H9 (cell line): Measurements from ENCODE around the gene TMEM95. TPM values are rescaled to one million over a fixed set of nuclear protein-coding genes. Genes with fewer than 3 reads are reported as not detected.
"Not testable (repeated sequence)": the region's sequence is repeated elsewhere in the genome, so short reads cannot be mapped to it uniquely, and the experiment has no call there.

Experiments used
- DNase-seq: peaks from one replicate; pipeline ENCODE4 v3.0.0-alpha.2; 2017
- H2AFZ ChIP-seq: one replicate; pipeline ENCODE4 v1.6.1; 2013; ENCODE audit warnings: mild to moderate bottlenecking, low read length, control low read depth, moderate library complexity
- H2AK5ac ChIP-seq: 2 replicates; pipeline ENCODE4 v1.6.1; 2013; ENCODE audit warnings: low read length, control low read depth, mixed read lengths; ENCODE audit not compliant: insufficient read length
- H2BK120ac ChIP-seq: one replicate; pipeline ENCODE4 v1.6.1; 2013; ENCODE audit warnings: low read depth, mild to moderate bottlenecking, low read length, control low read depth, inconsistent platforms; ENCODE audit not compliant: poor library complexity, severe bottlenecking
- H2BK12ac ChIP-seq: 2 replicates; pipeline ENCODE4 v1.6.1; 2013; ENCODE audit warnings: low read length, control low read depth, mixed read lengths, low read depth; ENCODE audit not compliant: insufficient read length
- H2BK15ac ChIP-seq: 2 replicates; pipeline ENCODE4 v1.6.1; 2013; ENCODE audit warnings: low read depth, low read length, control low read depth
- H2BK20ac ChIP-seq: one replicate; pipeline ENCODE4 v1.6.1; 2013; ENCODE audit warnings: low read depth, mild to moderate bottlenecking, low read length, control low read depth, inconsistent platforms; ENCODE audit not compliant: poor library complexity, severe bottlenecking
- H2BK5ac ChIP-seq: 2 replicates; pipeline ENCODE4 v1.6.1; 2013; ENCODE audit warnings: low read length, control low read depth, mixed read lengths; ENCODE audit not compliant: insufficient read length
- H3K14ac ChIP-seq: 2 replicates; pipeline ENCODE4 v1.6.1; 2013; ENCODE audit warnings: low read length, control low read depth; ENCODE audit not compliant: insufficient read depth
- H3K18ac ChIP-seq: 2 replicates; pipeline ENCODE4 v1.6.1; 2013; ENCODE audit warnings: low read depth, mild to moderate bottlenecking, mixed read lengths, low read length, control low read depth; ENCODE audit not compliant: insufficient read length
- H3K23ac ChIP-seq: 2 replicates; pipeline ENCODE4 v1.6.1; 2013; ENCODE audit warnings: low read length, control low read depth, mixed read lengths, low read depth; ENCODE audit not compliant: insufficient read length
- H3K23me2 ChIP-seq: 2 replicates; pipeline ENCODE4 v1.6.1; 2013; ENCODE audit warnings: low read depth, mild to moderate bottlenecking, mixed read lengths, low read length, control low read depth; ENCODE audit not compliant: insufficient read length, poor library complexity, severe bottlenecking
- H3K27ac ChIP-seq: 2 replicates; pipeline ENCODE4 v1.5.1; 2013; ENCODE audit warnings: low read length, control low read depth, mixed read lengths, low read depth; ENCODE audit not compliant: insufficient read length
- H3K27me3 ChIP-seq: 2 replicates; pipeline ENCODE4 v1.6.1; 2013; ENCODE audit warnings: low read length, control low read depth, inconsistent platforms; ENCODE audit not compliant: insufficient read depth
- H3K4ac ChIP-seq: 2 replicates; pipeline ENCODE4 v1.6.1; 2013; ENCODE audit warnings: low read depth, mild to moderate bottlenecking, control low read depth, inconsistent platforms, low read length, moderate library complexity
- H3K4me1 ChIP-seq: 2 replicates; pipeline ENCODE4 v1.6.1; 2013; ENCODE audit warnings: low read length, control low read depth, inconsistent platforms; ENCODE audit not compliant: insufficient read depth
- H3K4me2 ChIP-seq: 2 replicates; pipeline ENCODE4 v1.6.1; 2013; ENCODE audit warnings: low read length, control low read depth, mixed read lengths; ENCODE audit not compliant: insufficient read length, insufficient read depth
- H3K56ac ChIP-seq: 2 replicates; pipeline ENCODE4 v1.6.1; 2013; ENCODE audit warnings: low read depth, mild to moderate bottlenecking, mixed read lengths, low read length, control low read depth; ENCODE audit not compliant: insufficient read length
- H3K79me1 ChIP-seq: 2 replicates; pipeline ENCODE4 v1.6.1; 2013; ENCODE audit warnings: low read depth, mild to moderate bottlenecking, moderate library complexity, low read length, control low read depth, inconsistent platforms; ENCODE audit not compliant: insufficient read depth, poor library complexity, severe bottlenecking
- H3K79me2 ChIP-seq: 2 replicates; pipeline ENCODE4 v1.6.1; 2013; ENCODE audit warnings: low read length, control low read depth, inconsistent platforms; ENCODE audit not compliant: insufficient read depth
- H3K9ac ChIP-seq: 2 replicates; pipeline ENCODE4 v1.6.1; 2013; ENCODE audit warnings: low read length, control low read depth, mixed read lengths; ENCODE audit not compliant: insufficient read length; ENCODE audit errors: extremely low read depth
- H3K9me3 ChIP-seq: one replicate; pipeline ENCODE4 v1.6.1; 2013; ENCODE audit warnings: low read depth, low read length, inconsistent platforms; ENCODE audit not compliant: control insufficient read depth
- H3T11ph ChIP-seq: one replicate; pipeline ENCODE4 v1.6.1; 2013; ENCODE audit warnings: mild to moderate bottlenecking, low read length, control low read depth, inconsistent platforms
- H4K20me1 ChIP-seq: one replicate; pipeline ENCODE4 v1.6.1; 2013; ENCODE audit not compliant: control insufficient read depth, insufficient read length, insufficient read depth
- H4K5ac ChIP-seq: 2 replicates; pipeline ENCODE4 v1.6.1; 2013; ENCODE audit warnings: low read depth, mild to moderate bottlenecking, mixed read lengths, low read length, control low read depth; ENCODE audit not compliant: insufficient read length
- H4K8ac ChIP-seq: replicated peaks from 2 replicates; pipeline ENCODE4 v1.6.1; 2013; ENCODE audit warnings: low read length, control low read depth, mixed read lengths, low read depth; ENCODE audit not compliant: insufficient read length
- H4K91ac ChIP-seq: 2 replicates; pipeline ENCODE4 v1.6.1; 2013; ENCODE audit warnings: low read depth, mild to moderate bottlenecking, moderate library complexity, mixed read lengths, low read length, control low read depth; ENCODE audit not compliant: insufficient read length
- H3K27ac Mint-ChIP-seq, 3 experiments: 2 replicates in 2 of 3; 3 replicates in 1 of 3; pipeline ENCODE4 v1.8.0; 2020 to 2021; ENCODE audit warnings: mixed read lengths in 3 of 3, mild to moderate bottlenecking in 1 of 3, moderate library complexity in 1 of 3
- H3K27me3 Mint-ChIP-seq: 2 replicates; pipeline ENCODE4 v1.8.0; 2021; ENCODE audit warnings: low read depth, mild to moderate bottlenecking, moderate library complexity, mixed read lengths
- H3K36me3 Mint-ChIP-seq, 3 experiments: 2 replicates in 2 of 3; 3 replicates in 1 of 3; pipeline ENCODE4 v1.8.0; 2020 to 2021; ENCODE audit warnings: low read depth in 3 of 3, mixed read lengths in 3 of 3; ENCODE audit not compliant: insufficient read depth in 1 of 3
- H3K4me1 Mint-ChIP-seq, 2 experiments: 2 replicates each; pipeline ENCODE4 v1.8.0; 2020; ENCODE audit warnings: mixed read lengths in 2 of 2
- H3K4me3 Mint-ChIP-seq, 2 experiments: 2 replicates in 1 of 2; 3 replicates in 1 of 2; pipeline ENCODE4 v1.8.0; 2020 to 2021; ENCODE audit warnings: mild to moderate bottlenecking in 2 of 2, mixed read lengths in 2 of 2, moderate library complexity in 1 of 2
- H3K9me3 Mint-ChIP-seq, 2 experiments: 2 replicates in 1 of 2; 3 replicates in 1 of 2; pipeline ENCODE4 v1.8.0; 2020; ENCODE audit warnings: mild to moderate bottlenecking in 2 of 2, mixed read lengths in 2 of 2, moderate library complexity in 1 of 2
- CTCF ChIP-seq: fragments of 200-600 bp; sonication (generic); conservative IDR thresholded peaks from 3 replicates; pipeline ENCODE4 v1.8.0; 2021; ENCODE audit warnings: antibody characterized with exemption, mild to moderate bottlenecking
- WGBS: extraction: QIAGEN DNeasy Blood & Tissue Kit; methylation state at CpG from one replicate; pipeline ENCODE4 v1.1.7; 2013; ENCODE audit warnings: missing lambda C conversion rate, low lambda C conversion rate, mixed read lengths; ENCODE audit not compliant: insufficient read length; ENCODE audit errors: extremely low coverage; 5-methylcytosine and 5-hydroxymethylcytosine counted together
- total RNA-seq: library from RNA; stranded (reverse); gene quantifications from 2 replicates; pipeline ENCODE4 v1.2.1, GENCODE V29; 2021

TMEM95 gene
- total RNA-seq, 1 experiment from 2014 or later = not detected

- WGBS = no CpG with 5 or more reads among the region's 7 CpGs
- Mint-ChIP-seq H3K27ac (peak overlapping the region in 1 of 3 experiments; percentile 38; a peak in 1 of 7 replicates), H3K27me3 (no peaks in the 10 kb centered on the region; the same call in 1 of the 2 replicates)
Observed at GRCh38 chr17:7332111-7332510, 22.8 kb upstream of the TMEM95 start.

GRCh38 chr17:7332600-7333069, 22.3 kb upstream of the TMEM95 start:
- H3K9me3 Mint-ChIP-seq, H2BK15ac ChIP-seq, H3K27me3 Mint-ChIP-seq, H3K4ac ChIP-seq, H2AK5ac ChIP-seq, H2BK12ac ChIP-seq, H3K4me2 ChIP-seq, H4K91ac ChIP-seq, H3T11ph ChIP-seq, H2AFZ ChIP-seq, H3K18ac ChIP-seq, H3K79me2 ChIP-seq, H3K9me3 ChIP-seq, H4K8ac ChIP-seq, H3K9ac ChIP-seq, H3K4me1 ChIP-seq, DNase-seq, H2BK5ac ChIP-seq, H3K23ac ChIP-seq, H3K36me3 Mint-ChIP-seq, H3K27me3 ChIP-seq, H3K79me1 ChIP-seq, H4K5ac ChIP-seq, H4K20me1 ChIP-seq, H3K14ac ChIP-seq, H2BK120ac ChIP-seq, H3K56ac ChIP-seq, H3K27ac ChIP-seq, H2BK20ac ChIP-seq: not testable (repeated sequence)
- Mint-ChIP-seq H3K4me3 (peak overlapping the region in 1 of 2 experiments; percentile 29; a peak in 1 of 5 replicates), H3K4me1 (peaks cover 34 to 45% of the 10 kb centered on the region in 2 experiments), H3K27ac (peak overlapping the region in 1 of 3 experiments; percentile 38; a peak in 2 of 7 replicates)
- WGBS = no CpG with 5 or more reads among the region's 14 CpGs
- peaks cover 14% of the 10 kb centered on the region for H3K23me2 ChIP-seq

More at GRCh38 chr17:7332111-7332510, 22.8 kb upstream of the TMEM95 start:
- no peaks in the 10 kb centered on the region for H3K27me3 ChIP-seq
- no peak overlapping the region for H4K5ac ChIP-seq
- no peak overlapping the region for H2BK20ac ChIP-seq
- no peak for TF ChIP-seq CTCF
- H3K56ac ChIP-seq = no peak overlapping the region
- no peak overlapping the region for H2BK5ac ChIP-seq
- Mint-ChIP-seq H3K36me3 (peaks cover 0 to under 1% (median 0%) of the 10 kb centered on the region in 3 experiments; a peak in 2 of 7 replicates), H3K4me3 (peak overlapping the region in 1 of 2 experiments; percentile 29; a peak in 1 of 5 replicates), H3K4me1 (peaks cover 30 to 41% of the 10 kb centered on the region in 2 experiments), H3K9me3 (no peaks in the 10 kb centered on the region)
- no peak overlapping the region for H2BK15ac ChIP-seq
- H3K4ac ChIP-seq = no peak overlapping the region
- no peak overlapping the region for H4K8ac ChIP-seq
- H3T11ph ChIP-seq = no peak overlapping the region
- no peak overlapping the region for H3K4me2 ChIP-seq
- peaks cover 14% of the 10 kb centered on the region for H3K23me2 ChIP-seq
- H2AFZ ChIP-seq = no peak overlapping the region
- H4K91ac ChIP-seq = no peak overlapping the region
- no peak overlapping the region for H3K23ac ChIP-seq
- no peak overlapping the region for H2AK5ac ChIP-seq
- H3K4me1 ChIP-seq = no peaks in the 10 kb centered on the region
- no peak overlapping the region for H3K27ac ChIP-seq
- H4K20me1 ChIP-seq = no peaks in the 10 kb centered on the region
- no peaks in the 10 kb centered on the region for H3K9me3 ChIP-seq
- H2BK12ac ChIP-seq = no peak overlapping the region
- no peaks in the 10 kb centered on the region for H3K79me1 ChIP-seq
- DNase-seq = no peak
- no peak overlapping the region for H3K14ac ChIP-seq
- H2BK120ac ChIP-seq = no peak overlapping the region
- H3K9ac ChIP-seq = no peak overlapping the region
- H3K18ac ChIP-seq = no peak overlapping the region
- peaks cover 2% of the 10 kb centered on the region; the same call in 1 of the 2 replicates for H3K79me2 ChIP-seq
